ENCODE data around the gene REPIN1.

REPIN1 gene

DNA sequence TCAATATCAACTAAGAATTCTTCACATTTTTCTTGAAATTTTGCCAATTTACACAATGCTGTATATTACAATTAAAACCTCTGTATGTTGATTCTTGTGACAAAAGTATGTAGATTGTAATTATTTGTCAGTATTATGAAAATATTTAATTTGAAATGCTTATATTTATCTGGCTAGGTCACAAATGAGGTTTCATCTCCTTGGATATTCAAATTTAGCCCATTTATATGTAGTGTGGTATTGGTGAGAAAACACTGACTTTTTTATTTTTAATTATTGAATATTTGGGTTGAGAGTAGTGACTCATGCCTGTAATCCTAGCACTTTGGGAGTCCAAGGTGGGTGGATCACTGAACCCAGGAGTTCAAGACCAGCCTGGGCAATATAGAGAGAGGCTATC lies 24.3 kb upstream of the REPIN1 start:
- H3K9ac ChIP-seq (ENCODE audit: low read depth, low read length) = no peak overlapping the region
- no peak overlapping the region for H3K4me2 ChIP-seq (ENCODE audit: insufficient read depth, low read length)
- H3K27ac ChIP-seq (ENCODE audit: low read length) = no peak overlapping the region
- H3K79me2 ChIP-seq (ENCODE audit: insufficient read depth, low read length) = no peaks in the 10 kb centered on the region
- H2AFZ ChIP-seq (ENCODE audit: low read depth, low read length) = no peak overlapping the region
- H3K36me3 ChIP-seq (ENCODE audit: insufficient read depth, low read length) = peaks cover 33% of the 10 kb centered on the region
- no peaks in the 10 kb centered on the region for H3K4me1 ChIP-seq (ENCODE audit: insufficient read depth, low read length)
- no peak for TF ChIP-seq EZH2 (IDR thresholded peaks at IDR 0.05; ENCODE audit: borderline replicate concordance, low read depth, low read length, severe bottlenecking)
- no peak overlapping the region for H3K4me3 ChIP-seq (ENCODE audit: low read depth in 1 of 2, low read length in 2 of 2)
- ATAC-seq (ENCODE audit: insufficient read depth, low read depth) (no peak), DNase-seq (no peak)
- H3K9me3 ChIP-seq (ENCODE audit: insufficient read depth, low read length, severe bottlenecking) = peaks cover 11% of the 10 kb centered on the region
- no peaks in the 10 kb centered on the region for H3K27me3 ChIP-seq (ENCODE audit: insufficient read depth, low read length, poor library complexity)
- H4K20me1 ChIP-seq (ENCODE audit: insufficient read depth, low read length) = no peaks in the 10 kb centered on the region; the same call in 1 of the 2 replicates

DNA sequence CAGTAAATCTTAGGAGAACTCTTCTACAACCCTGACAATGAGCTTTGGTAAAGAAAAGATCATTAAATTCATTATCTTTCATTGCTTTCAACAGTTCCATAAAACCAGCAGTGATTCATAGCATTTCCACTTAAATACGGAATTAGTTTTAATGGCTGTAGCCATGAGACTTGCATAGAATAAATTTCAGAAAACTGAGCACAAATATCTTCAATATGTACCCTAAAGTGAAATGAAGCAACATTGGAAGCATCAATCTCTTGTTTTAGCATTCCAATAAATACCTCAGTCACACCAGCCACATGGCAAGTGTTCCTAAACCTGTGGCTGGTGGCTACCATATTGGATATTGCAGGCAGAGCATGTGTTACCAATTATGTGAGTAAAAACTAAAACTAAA lies 23.6 kb upstream of the REPIN1 start:
- Histone ChIP-seq H3K27ac (ENCODE audit: low read length) (no peak overlapping the region), H4K20me1 (ENCODE audit: insufficient read depth, low read length) (no peaks in the 10 kb centered on the region; the same call in 1 of the 2 replicates), H3K9ac (ENCODE audit: low read depth, low read length) (no peak overlapping the region), H3K4me3 (ENCODE audit: low read depth in 1 of 2, low read length in 2 of 2) (no peak overlapping the region), H3K4me2 (ENCODE audit: insufficient read depth, low read length) (no peak overlapping the region), H3K27me3 (ENCODE audit: insufficient read depth, low read length, poor library complexity) (no peaks in the 10 kb centered on the region), H3K79me2 (ENCODE audit: insufficient read depth, low read length) (no peaks in the 10 kb centered on the region), H3K9me3 (ENCODE audit: insufficient read depth, low read length, severe bottlenecking) (peaks cover 11% of the 10 kb centered on the region), H3K36me3 (ENCODE audit: insufficient read depth, low read length) (peaks cover 26% of the 10 kb centered on the region), H3K4me1 (ENCODE audit: insufficient read depth, low read length) (no peaks in the 10 kb centered on the region), H2AFZ (ENCODE audit: low read depth, low read length) (no peak overlapping the region)
- DNase-seq = no peak
- ATAC-seq (ENCODE audit: insufficient read depth, low read depth) = no peak
- TF ChIP-seq CTCF (IDR thresholded peaks at IDR 0.05; ENCODE audit: borderline replicate concordance, extremely low read depth, low read length, poor library complexity, severe bottlenecking) (no peak), EZH2 (IDR thresholded peaks at IDR 0.05; ENCODE audit: borderline replicate concordance, low read depth, low read length, severe bottlenecking) (no peak)

GRCh38 chr7:150346922-150347321 lies 21.7 kb upstream of the REPIN1 start:
- TF ChIP-seq CTCF (IDR thresholded peaks at IDR 0.05; ENCODE audit: borderline replicate concordance, extremely low read depth, low read length, poor library complexity, severe bottlenecking) (no peak), EZH2 (IDR thresholded peaks at IDR 0.05; ENCODE audit: borderline replicate concordance, low read depth, low read length, severe bottlenecking) (no peak)
- Histone ChIP-seq H3K27ac (ENCODE audit: low read length) (peak overlapping the region; percentile 22; the same call in 1 of the 2 replicates), H3K4me2 (ENCODE audit: insufficient read depth, low read length) (no peak overlapping the region), H3K36me3 (ENCODE audit: insufficient read depth, low read length) (peaks cover 20% of the 10 kb centered on the region), H3K79me2 (ENCODE audit: insufficient read depth, low read length) (no peaks in the 10 kb centered on the region), H3K9ac (ENCODE audit: low read depth, low read length) (no peak overlapping the region), H4K20me1 (ENCODE audit: insufficient read depth, low read length) (no peaks in the 10 kb centered on the region; the same call in 1 of the 2 replicates), H3K4me1 (ENCODE audit: insufficient read depth, low read length) (no peaks in the 10 kb centered on the region), H3K27me3 (ENCODE audit: insufficient read depth, low read length, poor library complexity) (no peaks in the 10 kb centered on the region), H3K4me3 (ENCODE audit: low read depth in 1 of 2, low read length in 2 of 2) (no peak overlapping the region), H2AFZ (ENCODE audit: low read depth, low read length) (no peak overlapping the region), H3K9me3 (ENCODE audit: insufficient read depth, low read length, severe bottlenecking) (peaks cover 11% of the 10 kb centered on the region)
- ATAC-seq (ENCODE audit: insufficient read depth, low read depth) = no peak; the same call in 2 of the 3 replicates
- no peak for DNase-seq

- peaks cover 3% of the 10 kb centered on the region for H3K79me2 ChIP-seq (ENCODE audit: insufficient read depth, low read length)
- TF ChIP-seq CTCF (IDR thresholded peaks at IDR 0.05; ENCODE audit: borderline replicate concordance, extremely low read depth, low read length, poor library complexity, severe bottlenecking) (no peak), EZH2 (IDR thresholded peaks at IDR 0.05; ENCODE audit: borderline replicate concordance, low read depth, low read length, severe bottlenecking) (no peak)
- no peaks in the 10 kb centered on the region for H3K9me3 ChIP-seq (ENCODE audit: insufficient read depth, low read length, severe bottlenecking)
- H3K4me1 ChIP-seq (ENCODE audit: insufficient read depth, low read length) = peaks cover 16% of the 10 kb centered on the region
- H3K36me3 ChIP-seq (ENCODE audit: insufficient read depth, low read length) = no peaks in the 10 kb centered on the region
- H3K4me3 ChIP-seq (ENCODE audit: low read depth in 1 of 2, low read length in 2 of 2) = no peak overlapping the region
- ATAC-seq (ENCODE audit: insufficient read depth, low read depth) (peak; percentile 58; the same call in 2 of the 3 replicates), DNase-seq (no peak)
- H3K9ac ChIP-seq (ENCODE audit: low read depth, low read length) = no peak overlapping the region
- H2AFZ ChIP-seq (ENCODE audit: low read depth, low read length) = no peak overlapping the region
- no peak overlapping the region for H3K27ac ChIP-seq (ENCODE audit: low read length)
- H4K20me1 ChIP-seq (ENCODE audit: insufficient read depth, low read length) = no peaks in the 10 kb centered on the region; the same call in 1 of the 2 replicates
- no peaks in the 10 kb centered on the region for H3K27me3 ChIP-seq (ENCODE audit: insufficient read depth, low read length, poor library complexity)
- H3K4me2 ChIP-seq (ENCODE audit: insufficient read depth, low read length) = no peak overlapping the region
Measured at GRCh38 chr7:150351587-150352194, 16.9 kb upstream of the REPIN1 start.

Data from DND-41 (cell line).